K562 (cell line): ENCODE data around the gene RANBP6. TPM values are rescaled to one million over a fixed set of nuclear protein-coding genes. Genes with fewer than 3 reads are reported as not detected.

Source experiments
- ATAC-seq: fragments of 200-7000 bp; cut with Tn5 transposase; 3 replicates; pipeline ENCODE4 v1.9.1; 2020; ENCODE audit warnings: moderate library complexity
- BruUV-seq: library from RNA; stranded (reverse); fragments of 400-500 nt; replicated peaks from 2 replicates; lab custom pipeline; 2021; lab: Mats Ljungman, UMichigan
- CTCF ChIA-PET: fragments of 300-600 bp; formaldehyde crosslinking; extraction: SDS; loops from one replicate; lab custom pipeline; 2021; ENCODE audit warnings: low intra/inter-chr PET ratio; lab: Yijun Ruan, JAX
- POLR2A ChIA-PET: fragments of 300-600, 350-650 bp; sonication (Branson Sonifier 250); formaldehyde crosslinking; extraction: SDS; loops from one replicate; lab custom pipeline; 2021; ENCODE audit warnings: antibody characterized with exemption, inconsistent platforms; lab: Yijun Ruan, JAX
- DNase-seq, 4 experiments: peaks; one replicate each; pipeline versions ENCODE4 v3.0.0 to v3.0.0-alpha.2; 2011 to 2018; ENCODE audit warnings: low spot score in 3 of 4, mixed read lengths in 3 of 4; ENCODE audit errors: extremely low read depth in 1 of 4
- FAIRE-seq: peaks from 2 replicates; lab custom pipeline; 2011; peaks lifted over from hg19 to GRCh38; lab: Jason Lieb, UNC
- H2AFZ ChIP-seq: 2 replicates; pipeline ENCODE4 v1.6.0; 2011; ENCODE audit warnings: low read depth, low read length, control low read depth, inconsistent platforms
- H3K27ac ChIP-seq: fragments of 200-600 bp; 3 replicates; pipeline ENCODE4 v1.8.0; 2011; ENCODE audit warnings: low read depth, mild to moderate bottlenecking, control low read depth, inconsistent platforms, low read length, moderate library complexity, mixed read lengths; ENCODE audit errors: extremely low read depth
- H3K27me3 ChIP-seq, 2 experiments: fragments of 300-600 bp in 1 of 2; 2 replicates in 1 of 2; 3 replicates in 1 of 2; pipeline versions ENCODE4 v1.6.0 to v1.8.0; 2011; ENCODE audit warnings: inconsistent platforms in 2 of 2, low read length in 2 of 2, mild to moderate bottlenecking in 1 of 2, mixed read lengths in 1 of 2, moderate library complexity in 1 of 2; ENCODE audit not compliant: control insufficient read depth in 2 of 2, insufficient read depth in 2 of 2
- H3K36me3 ChIP-seq: fragments of 300-600 bp; 3 replicates; pipeline ENCODE4 v1.8.0; 2011; ENCODE audit warnings: mild to moderate bottlenecking, low read length, inconsistent platforms; ENCODE audit not compliant: control insufficient read depth, insufficient read depth
- H3K4me1 ChIP-seq, 2 experiments: fragments of 200-600 bp in 1 of 2; replicated peaks in 1 of 2; 2 replicates in 1 of 2; 3 replicates in 1 of 2; pipeline versions ENCODE4 v1.5.1 to v1.8.0; 2011; ENCODE audit warnings: inconsistent platforms in 2 of 2, low read length in 2 of 2, mild to moderate bottlenecking in 1 of 2, mixed read lengths in 1 of 2, moderate library complexity in 1 of 2; ENCODE audit not compliant: control insufficient read depth in 2 of 2, insufficient read depth in 2 of 2
- H3K4me2 ChIP-seq: 2 replicates; pipeline ENCODE4 v1.6.1; 2011; ENCODE audit warnings: low read length, control low read depth, inconsistent platforms, mixed read lengths; ENCODE audit not compliant: insufficient read depth
- H3K4me3 ChIP-seq: fragments of 200-600 bp; sonication (generic), shearing (Covaris generic); 2 replicates; pipeline ENCODE4 v1.5.1; 2016; ENCODE audit warnings: control low read depth, inconsistent platforms
- H3K79me2 ChIP-seq: fragments of 200-600 bp; 3 replicates; pipeline ENCODE4 v1.8.0; 2011; ENCODE audit warnings: low read length, inconsistent platforms; ENCODE audit not compliant: control insufficient read depth, insufficient read depth
- H3K9ac ChIP-seq, 2 experiments: 2 replicates each; pipeline versions ENCODE4 v1.6.0 to v1.6.1; 2011; ENCODE audit warnings: low read depth in 2 of 2, low read length in 2 of 2, control low read depth in 1 of 2, inconsistent platforms in 1 of 2, mild to moderate bottlenecking in 1 of 2, mixed read lengths in 1 of 2; ENCODE audit not compliant: insufficient read depth in 1 of 2
- H3K9me1 ChIP-seq: one replicate; pipeline ENCODE4 v1.6.0; 2011; ENCODE audit warnings: inconsistent platforms, mild to moderate bottlenecking, low read length, moderate library complexity; ENCODE audit not compliant: control insufficient read depth, insufficient read depth
- H3K9me3 ChIP-seq: replicated peaks from 2 replicates; pipeline ENCODE4 v1.5.1; 2011; ENCODE audit warnings: low read depth, low read length, inconsistent platforms; ENCODE audit not compliant: control insufficient read depth, insufficient read depth
- H4K20me1 ChIP-seq: replicated peaks from 2 replicates; pipeline ENCODE4 v1.6.1; 2011; ENCODE audit warnings: low read length, inconsistent platforms, mixed read lengths; ENCODE audit not compliant: control insufficient read depth, insufficient read depth
- CREB1 ChIP-seq, 2 experiments: sonication (generic) in 1 of 2; formaldehyde crosslinking in 1 of 2; IDR thresholded peaks; 2 replicates each; pipeline versions ENCODE4 v1.6.1 to v1.8.0; 2012 to 2022; ENCODE audit warnings: inconsistent platforms in 1 of 2, mild to moderate bottlenecking in 1 of 2, missing genetic modification reagents in 1 of 2, moderate library complexity in 1 of 2
- CTCF ChIP-seq, 3 experiments: IDR thresholded peaks in 2 of 3; conservative IDR thresholded peaks in 1 of 3; 2 replicates each; pipeline ENCODE4 v1.5.1; 2011 to 2012; ENCODE audit warnings: low read length in 3 of 3, mild to moderate bottlenecking in 3 of 3, control low read depth in 2 of 3, improper control_type of control experiment in 1 of 3, inconsistent platforms in 1 of 3, low read depth in 1 of 3, mixed read lengths in 1 of 3, moderate library complexity in 1 of 3; ENCODE audit not compliant: insufficient read depth in 2 of 3
- FOXP1 ChIP-seq: sonication (generic); formaldehyde crosslinking; IDR thresholded peaks from 2 replicates; pipeline ENCODE4 v1.8.0; 2022; ENCODE audit warnings: mild to moderate bottlenecking, missing genetic modification reagents
- MAX ChIP-seq: sonication (generic); formaldehyde crosslinking; IDR thresholded peaks from 2 replicates; pipeline ENCODE4 v1.9.0; 2022; ENCODE audit warnings: mild to moderate bottlenecking, missing genetic modification reagents
- MAZ ChIP-seq, 2 experiments: fragments of 450-650 bp in 1 of 2; sonication (generic) in 1 of 2; formaldehyde crosslinking; IDR thresholded peaks in 1 of 2; conservative IDR thresholded peaks in 1 of 2; 2 replicates each; pipeline versions ENCODE4 v1.4.0 to v1.5.0; 2020; ENCODE audit warnings: mild to moderate bottlenecking in 1 of 2, missing genetic modification reagents in 1 of 2
- MNT ChIP-seq, 2 experiments: fragments of 450-650 bp; conservative IDR thresholded peaks; 2 replicates each; pipeline ENCODE4 v1.6.1; 2017; ENCODE audit warnings: mild to moderate bottlenecking in 2 of 2, moderate library complexity in 2 of 2
- MTA3 ChIP-seq: fragments of 450-650 bp; formaldehyde crosslinking; IDR thresholded peaks from 2 replicates; pipeline ENCODE4 v1.6.1; 2017; ENCODE audit warnings: mild to moderate bottlenecking, borderline replicate concordance
- PURB ChIP-seq: sonication (generic); formaldehyde crosslinking; IDR thresholded peaks from 2 replicates; pipeline ENCODE4 v1.9.0; 2021; ENCODE audit warnings: low read depth, mild to moderate bottlenecking, missing genetic modification reagents
- SAP30 ChIP-seq: fragments of 200-600 bp; sonication (generic); IDR thresholded peaks from 2 replicates; pipeline ENCODE4 v1.6.1; 2012; ENCODE audit warnings: borderline replicate concordance, low read depth, mild to moderate bottlenecking, moderate library complexity, low read length, control low read depth, inconsistent platforms; ENCODE audit not compliant: insufficient read depth, poor library complexity, severe bottlenecking
- SIN3A ChIP-seq, 2 experiments: fragments of 150-350 bp in 1 of 2; IDR thresholded peaks; 2 replicates each; pipeline ENCODE4 v1.6.1; 2011 to 2016; ENCODE audit warnings: borderline replicate concordance in 2 of 2, low read depth in 2 of 2, low read length in 2 of 2, mild to moderate bottlenecking in 2 of 2, moderate library complexity in 2 of 2; ENCODE audit not compliant: control insufficient read depth in 1 of 2
- TGIF2 ChIP-seq: sonication (generic); formaldehyde crosslinking; IDR thresholded peaks from 2 replicates; pipeline ENCODE4 v1.8.1; 2022; ENCODE audit warnings: mild to moderate bottlenecking, missing genetic modification reagents, moderate library complexity
- USF1 ChIP-seq: sonication (generic); formaldehyde crosslinking; IDR thresholded peaks from 2 replicates; pipeline ENCODE4 v1.9.0; 2022; ENCODE audit warnings: mild to moderate bottlenecking, missing genetic modification reagents
- ZNF184 ChIP-seq: sonication (generic); formaldehyde crosslinking; IDR thresholded peaks from 2 replicates; pipeline ENCODE4 v1.5.0; 2020; ENCODE audit warnings: missing genetic modification reagents
- ZNF232 ChIP-seq: sonication (generic); formaldehyde crosslinking; IDR thresholded peaks from 2 replicates; pipeline ENCODE4 v1.8.0; 2022; ENCODE audit warnings: mild to moderate bottlenecking, missing genetic modification reagents
- WGBS: fragments of 100-300 bp; shearing (Covaris generic); methylation state at CpG from one replicate; pipeline ENCODE4 v1.1.6; 2016; ENCODE audit warnings: low coverage, mixed read lengths; ENCODE audit not compliant: insufficient coverage; ENCODE audit errors: missing lambda C conversion rate; 5-methylcytosine and 5-hydroxymethylcytosine counted together
- in situ Hi-C: fragments of 300-500 bp; cut with MboI; formaldehyde crosslinking; loops from 4 replicates; pipeline ENCODE4 v1.15.0; 2018; ENCODE audit warnings: inconsistent platforms, mixed read lengths
- intact Hi-C: fragments of 100-400 bp; cut with micrococcal nuclease; formaldehyde crosslinking; loops from 2 replicates; pipeline ENCODE4 v1.14.2; 2022
- polyA plus RNA-seq, 8 experiments: library from polyadenylated mRNA; depleted of rRNA in 4 of 8; stranded (reverse) in 5 of 8; unstranded in 3 of 8; fragments of >200 nt; fragmentation: Nextera tagmentation in 2 of 8; fragmentation: Illumina TruSeq in 1 of 8; extraction: Ambion mirVana in 2 of 8; extraction: Trizol in 1 of 8; gene quantifications; 2 replicates each; pipeline versions ENCODE4 v1.2.1 to v1.2.3, GENCODE V29; 2011 to 2014; ENCODE audit warnings: inconsistent platforms in 1 of 8, missing spikeins in 1 of 8
- total RNA-seq, 7 experiments: library from RNA; depleted of rRNA in 6 of 7; stranded (reverse); fragments of >200 nt in 6 of 7; fragmentation: Illumina TruSeq in 2 of 7; extraction: Trizol in 2 of 7; gene quantifications; 2 replicates each; pipeline versions ENCODE4 v1.2.1 to v1.2.3, GENCODE V29; 2011 to 2021; ENCODE audit warnings: low replicate concordance in 1 of 7

Gene RANBP6
- total and polyA plus RNA-seq, 9 of the 15 experiments (the other 6 are each of a cell fraction or from before 2014, with no cell fraction given), result 10.4 to 19.9 (median 11.5) TPM

GRCh38 chr9:6007058-6007769 is 8.2 kb downstream of the RANBP6 start:
- ATAC-seq (peak; percentile 96), FAIRE-seq (no peak), DNase-seq (peak; percentile 70 to 93 (median 74))
- no peaks in the 10 kb centered on the region for H3K9me1 ChIP-seq
- H3K9me3 ChIP-seq, result no peaks in the 10 kb centered on the region
- H3K27ac ChIP-seq, result peak overlapping the region; percentile 84
- POLR2A ChIA-PET, result interaction anchor here (0.6 kb wide), 2 partner anchors 9 to 374 kb away, joined by 3 read pairs; no protein-coding TSS in a partner anchor
- H4K20me1 ChIP-seq, result peaks cover 12% of the 10 kb centered on the region; the same call in 1 of the 2 replicates
- peak overlapping the region; percentile 80 for H3K4me3 ChIP-seq
- in situ Hi-C loops (no loop called here), intact Hi-C loops (loop anchor here (5.0 kb wide), 1 partner anchor 380 kb away; the partner anchor contains the start of gene RIC1)
- peaks cover 72% of the 10 kb centered on the region for H3K79me2 ChIP-seq
- no peaks in the 10 kb centered on the region for H3K27me3 ChIP-seq
- peaks cover 7 to 17% of the 10 kb centered on the region in 2 experiments; a peak in 3 of 5 replicates for H3K4me1 ChIP-seq
- CTCF ChIA-PET, result no interaction called here
- H3K36me3 ChIP-seq, result peaks cover 16% of the 10 kb centered on the region; the same call in 2 of the 3 replicates
- H3K4me2 ChIP-seq, result peak overlapping the region; percentile 84
- no TSS peak for BruUV-seq
- peak overlapping the region; percentile 61 to 92; a peak in 3 of 4 replicates for H3K9ac ChIP-seq
- peak overlapping the region; percentile 63; the same call in 1 of the 2 replicates for H2AFZ ChIP-seq
- WGBS, result under 1% methylated on average over 19 of the region's 59 CpGs
- peak; percentile 64 for TF ChIP-seq MAX (CRISPR knock-in tag)
- TF ChIP-seq CTCF (IDR thresholded peaks at IDR 0.05 in 2 of 3, conservative IDR thresholded peaks at IDR 0.05 in 1 of 3; ENCODE audit: insufficient read depth in 2 of 3, low read depth in 1 of 3, low read length in 3 of 3), result 0 out of 6 replicates have a peak, but pooled peaks of 1 of the 3 experiments have one; percentile 1
- TF ChIP-seq FOXP1 (CRISPR knock-in tag), result 0 out of 2 replicates have a peak, but pooled peaks have one; percentile 71
- no peak for TF ChIP-seq ZNF184 (CRISPR knock-in tag)
- no peak for TF ChIP-seq TGIF2 (CRISPR knock-in tag)
- TF ChIP-seq MAZ (CRISPR knock-in tag; conservative IDR thresholded peaks at IDR 0.05 in 1 of 2, IDR thresholded peaks at IDR 0.05 in 1 of 2), result 0 out of 4 replicates have a peak, but pooled peaks of 1 of the 2 experiments have one; percentile 37
- TF ChIP-seq MNT (conservative IDR thresholded peaks at IDR 0.05), result peak; percentile 97
- TF ChIP-seq SIN3A (IDR thresholded peaks at IDR 0.05; ENCODE audit: borderline replicate concordance in 2 of 2, control insufficient read depth in 1 of 2, low read depth in 2 of 2, low read length in 2 of 2), result peak in 1 of 2 experiments; percentile 80; a peak in 1 of 4 replicates
- no peak for TF ChIP-seq PURB (CRISPR knock-in tag)
- TF ChIP-seq ZNF232 (CRISPR knock-in tag), result no peak
- no peak for TF ChIP-seq CREB1 (IDR thresholded peaks at IDR 0.05)
- TF ChIP-seq CREB1 (CRISPR knock-in tag; IDR thresholded peaks at IDR 0.05), result peak; percentile 43; the same call in 1 of the 2 replicates
- peak; percentile 79 for TF ChIP-seq SAP30
- TF ChIP-seq USF1 (CRISPR knock-in tag), result peak; percentile 44
- 0 out of 2 replicates have a peak, but pooled peaks have one; percentile 9 for TF ChIP-seq MTA3
